Raji (cell line): Measurements from ENCODE around the gene ST3GAL3.

Experiments used
- POLR2A ChIP-seq: IDR thresholded peaks from 2 replicates; pipeline ENCODE4 v1.6.1; 2011; ENCODE audit warnings: low read depth, low read length, control low read depth; ENCODE audit not compliant: insufficient read depth

The ST3GAL3 gene

DNA sequence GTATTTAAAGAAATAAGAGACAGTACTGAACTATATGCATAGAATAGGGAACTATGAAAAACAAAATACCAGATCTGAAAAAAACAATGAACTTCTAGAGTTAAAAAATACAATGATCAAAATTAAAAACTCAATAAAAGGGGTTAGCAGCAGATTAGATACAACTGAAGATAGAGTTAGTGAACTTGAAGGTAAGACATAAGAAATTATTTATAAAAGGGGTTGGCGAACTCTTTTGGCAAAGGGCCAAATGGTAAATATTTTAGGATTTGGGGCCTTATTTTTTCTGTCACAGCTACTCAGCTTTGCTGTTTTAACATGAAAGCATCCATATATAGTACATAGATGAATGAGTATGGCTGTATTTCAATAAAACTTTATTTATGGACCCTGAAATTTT lies 111.4 kb downstream of the ST3GAL3 start:
- no peak for TF ChIP-seq POLR2A

DNA sequence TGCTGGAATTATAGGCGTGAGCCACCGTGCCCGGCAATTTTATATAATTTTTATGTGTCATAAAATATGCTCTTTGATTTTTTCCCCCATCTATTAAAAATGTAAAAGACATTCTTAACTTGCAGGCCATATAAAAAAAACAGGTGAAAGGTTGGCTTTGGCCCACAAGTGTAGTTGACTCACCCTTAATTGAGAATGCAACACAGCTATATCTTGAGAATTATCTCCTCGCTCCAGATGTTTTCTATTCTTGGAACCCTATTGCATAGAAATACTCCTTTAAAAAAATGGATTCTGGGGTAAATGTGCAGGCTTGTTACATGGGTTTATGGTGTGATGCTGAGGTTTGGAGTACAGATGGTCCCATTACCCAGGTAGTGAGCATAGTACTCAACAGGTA lies 112.0 kb downstream of the ST3GAL3 start:
- no peak for TF ChIP-seq POLR2A

DNA sequence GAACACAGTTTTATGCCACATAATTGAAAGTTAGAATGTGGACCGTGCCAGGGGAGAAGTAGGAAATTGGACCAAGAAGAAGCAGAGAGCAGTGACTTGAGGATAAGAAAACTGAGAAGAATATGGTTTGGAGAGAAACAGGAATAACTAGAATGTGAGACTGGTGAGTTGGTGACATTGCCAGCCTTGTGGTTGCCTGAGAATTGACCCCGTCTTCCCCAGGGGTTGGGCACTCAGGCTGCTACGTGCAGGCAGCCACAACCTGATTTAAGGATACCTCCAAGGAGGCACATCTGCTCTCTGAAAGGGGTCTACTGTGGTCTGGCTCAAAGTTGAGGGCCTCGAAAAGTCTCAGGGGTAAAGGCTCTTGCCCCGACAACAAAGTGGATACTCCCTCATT lies 114.1 kb downstream of the ST3GAL3 start:
- TF ChIP-seq POLR2A, result no peak

DNA sequence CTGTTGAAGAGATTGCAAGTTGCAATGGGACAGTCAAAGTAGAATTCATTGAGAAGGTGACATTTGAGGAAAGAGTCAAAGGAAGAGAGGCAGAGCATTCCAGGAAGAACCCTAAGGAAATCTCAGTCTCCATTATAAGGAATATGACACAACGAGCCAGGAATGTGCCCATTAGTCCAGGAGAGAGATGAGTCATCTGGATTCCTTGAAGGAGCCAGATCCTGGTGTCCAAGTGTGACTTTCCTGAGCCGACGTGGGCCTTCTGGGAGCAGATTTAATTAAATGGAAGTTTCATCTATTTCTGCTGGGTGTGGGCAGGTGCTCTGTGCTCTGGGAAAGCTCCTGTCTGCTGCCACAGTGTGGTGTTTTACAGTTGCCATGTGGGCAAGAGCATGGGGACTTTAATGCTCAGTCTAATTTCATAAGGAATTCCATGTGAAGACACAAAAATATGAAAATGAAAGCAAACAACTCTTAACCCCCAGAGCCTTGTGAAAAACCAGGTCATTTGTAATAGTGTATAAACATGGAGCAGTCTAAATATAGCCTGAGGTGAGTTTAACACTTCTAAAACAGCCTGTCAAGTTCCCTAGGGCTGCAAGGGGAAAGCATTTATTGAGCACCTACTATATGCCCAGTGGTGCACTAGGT lies 114.8 kb downstream of the ST3GAL3 start:
- no peak for TF ChIP-seq POLR2A

DNA sequence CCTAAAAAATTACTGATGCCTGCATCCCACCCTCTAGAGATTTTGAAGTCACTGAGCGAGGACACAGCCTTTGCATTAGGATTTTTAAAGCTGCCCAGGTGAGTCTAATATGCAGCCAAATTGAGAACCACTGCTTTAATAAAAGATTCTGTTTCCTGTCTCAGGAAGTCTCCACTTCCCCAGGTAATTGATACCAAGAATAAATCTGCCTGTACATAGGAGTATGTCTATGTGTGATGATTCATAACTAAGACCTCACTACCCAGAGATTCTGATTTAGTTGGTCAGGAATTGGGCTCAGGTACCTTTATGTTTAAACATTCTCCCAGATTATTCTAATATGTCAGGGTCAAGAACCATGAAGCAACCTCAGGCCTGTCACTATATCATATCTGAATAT lies 117.5 kb downstream of the ST3GAL3 start:
- no peak for TF ChIP-seq POLR2A

DNA sequence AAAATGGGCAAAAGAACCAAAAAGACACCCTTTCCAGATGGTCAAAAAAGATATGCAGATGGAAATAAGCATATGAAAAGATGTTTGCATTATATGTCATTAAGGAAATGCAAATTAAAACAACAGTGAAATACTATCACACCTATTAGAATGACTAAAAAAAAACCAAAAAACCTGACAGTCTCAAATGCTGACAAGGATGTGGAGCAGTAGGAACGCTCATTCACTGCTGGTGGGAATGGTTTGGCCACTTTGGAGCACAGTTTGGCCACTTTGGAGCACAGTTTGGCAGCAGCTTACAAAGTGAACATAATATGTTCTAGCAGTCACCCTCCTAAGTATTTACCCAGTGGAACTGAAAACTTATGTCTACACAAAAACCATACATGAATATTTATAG lies 121.2 kb downstream of the ST3GAL3 start:
- TF ChIP-seq POLR2A, result no peak

DNA sequence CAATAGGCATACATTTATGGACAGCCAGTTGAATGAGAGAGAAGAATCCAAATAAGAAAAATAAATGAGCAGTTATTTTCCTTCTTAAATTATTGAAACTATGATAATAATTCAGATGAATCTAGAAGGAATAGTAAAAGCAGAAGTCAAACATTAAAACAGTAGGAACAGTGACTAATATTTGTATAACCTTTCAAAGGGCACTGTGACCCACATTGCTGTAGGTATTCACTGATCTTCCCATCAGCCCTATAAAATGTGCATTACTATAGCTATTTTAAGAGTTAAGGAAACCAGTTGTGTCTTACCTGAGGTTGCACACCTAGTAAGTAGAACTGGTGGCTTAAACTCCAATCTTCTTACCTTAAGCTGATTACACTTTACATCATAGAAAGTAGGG lies 123.5 kb downstream of the ST3GAL3 start:
- TF ChIP-seq POLR2A, result no peak

DNA sequence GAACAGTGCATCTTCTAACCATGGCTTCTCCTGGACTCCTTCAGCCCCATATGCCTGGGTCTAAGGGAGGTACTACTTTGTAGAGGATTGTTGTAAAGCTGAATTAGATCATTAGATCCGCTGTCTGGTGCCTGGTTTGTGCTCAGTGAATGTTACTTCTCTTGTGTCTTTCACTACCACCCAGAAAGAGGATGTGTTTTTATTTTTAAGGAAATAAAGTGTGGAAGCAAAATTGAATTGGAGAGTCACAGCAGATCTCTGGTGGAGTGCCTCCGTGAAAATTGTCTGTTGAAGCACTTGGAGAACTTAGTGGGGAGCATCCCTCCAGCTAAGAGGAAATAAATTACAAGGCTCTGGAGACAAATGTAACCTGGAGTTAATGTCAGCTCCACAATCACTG lies 124.5 kb downstream of the ST3GAL3 start:
- TF ChIP-seq POLR2A, result no peak

DNA sequence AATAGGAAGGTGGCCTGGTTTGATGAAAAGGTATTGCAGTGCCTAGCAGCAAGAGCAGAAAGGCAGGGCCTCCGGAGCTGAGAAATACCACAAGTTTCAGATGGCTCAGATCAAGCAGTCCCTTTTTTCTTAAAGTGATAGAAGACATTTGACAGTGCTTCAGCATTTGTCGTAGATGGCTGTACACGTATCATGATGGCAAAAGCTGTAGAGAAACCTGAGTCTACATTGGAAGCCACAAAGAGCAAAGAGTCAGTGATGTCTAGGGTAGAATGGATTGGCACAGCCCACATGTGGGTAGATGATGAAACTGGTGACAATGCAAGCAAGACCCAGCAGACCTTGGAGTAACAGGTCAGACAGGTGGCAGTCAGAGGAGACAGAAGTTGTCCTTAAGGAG lies 124.9 kb downstream of the ST3GAL3 start:
- TF ChIP-seq POLR2A, result no peak

DNA sequence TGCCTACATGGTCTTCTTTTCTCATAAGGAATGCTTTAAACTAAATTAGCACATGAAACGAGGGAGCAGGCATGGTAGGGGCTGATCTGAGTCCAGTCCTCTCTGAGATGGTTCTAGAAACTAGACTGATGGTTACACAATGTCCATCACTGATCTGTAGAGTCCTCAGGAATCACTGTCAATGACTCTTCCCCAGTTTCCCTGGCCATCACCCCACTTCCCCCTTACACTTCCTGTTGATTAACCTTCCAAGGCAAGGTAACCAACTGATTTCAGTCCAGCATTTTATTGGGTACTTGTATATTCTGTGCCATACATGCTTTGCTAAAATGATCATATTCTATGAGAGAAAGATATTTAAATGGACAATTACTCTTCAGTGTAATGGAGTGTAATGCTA lies 125.7 kb downstream of the ST3GAL3 start:
- no peak for TF ChIP-seq POLR2A

DNA sequence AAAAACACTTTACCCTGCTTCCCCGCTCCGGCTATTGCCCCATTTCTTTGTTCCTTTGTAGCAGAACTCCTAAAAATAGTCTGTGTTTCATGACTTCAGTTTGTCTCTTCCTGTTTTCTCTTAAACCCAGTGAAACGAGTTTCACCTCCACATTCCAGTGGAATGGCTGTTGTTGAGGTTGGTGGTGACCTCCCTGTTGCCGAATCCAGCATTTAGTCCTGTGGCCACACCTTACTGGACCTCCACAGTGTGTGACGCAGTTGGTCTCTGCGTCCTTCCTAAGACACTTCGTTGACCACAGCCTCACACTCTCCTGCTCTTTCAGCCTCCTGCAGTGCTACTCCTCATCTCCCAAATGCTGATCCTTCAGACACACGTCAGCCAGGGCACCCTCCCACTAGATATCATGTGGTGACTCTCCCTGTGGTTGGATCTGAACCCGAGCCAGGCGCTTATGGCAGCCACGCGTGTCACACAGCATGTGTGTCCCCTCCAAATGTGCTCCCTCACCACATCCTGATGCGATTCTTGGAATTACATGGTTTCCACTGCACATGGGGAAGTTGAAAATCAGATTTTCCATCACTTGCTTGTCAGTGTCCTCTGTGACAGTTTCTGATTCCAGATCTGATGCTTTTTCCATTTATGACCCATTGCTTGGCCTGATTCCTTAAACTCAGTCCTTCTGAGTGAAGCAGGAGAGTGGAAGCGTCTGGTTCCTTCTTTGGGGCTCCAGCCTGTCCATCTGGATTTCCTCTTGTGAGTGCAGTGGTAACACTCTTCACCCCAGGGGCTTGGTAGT lies 127.1 kb downstream of the ST3GAL3 start:
- no peak for TF ChIP-seq POLR2A

DNA sequence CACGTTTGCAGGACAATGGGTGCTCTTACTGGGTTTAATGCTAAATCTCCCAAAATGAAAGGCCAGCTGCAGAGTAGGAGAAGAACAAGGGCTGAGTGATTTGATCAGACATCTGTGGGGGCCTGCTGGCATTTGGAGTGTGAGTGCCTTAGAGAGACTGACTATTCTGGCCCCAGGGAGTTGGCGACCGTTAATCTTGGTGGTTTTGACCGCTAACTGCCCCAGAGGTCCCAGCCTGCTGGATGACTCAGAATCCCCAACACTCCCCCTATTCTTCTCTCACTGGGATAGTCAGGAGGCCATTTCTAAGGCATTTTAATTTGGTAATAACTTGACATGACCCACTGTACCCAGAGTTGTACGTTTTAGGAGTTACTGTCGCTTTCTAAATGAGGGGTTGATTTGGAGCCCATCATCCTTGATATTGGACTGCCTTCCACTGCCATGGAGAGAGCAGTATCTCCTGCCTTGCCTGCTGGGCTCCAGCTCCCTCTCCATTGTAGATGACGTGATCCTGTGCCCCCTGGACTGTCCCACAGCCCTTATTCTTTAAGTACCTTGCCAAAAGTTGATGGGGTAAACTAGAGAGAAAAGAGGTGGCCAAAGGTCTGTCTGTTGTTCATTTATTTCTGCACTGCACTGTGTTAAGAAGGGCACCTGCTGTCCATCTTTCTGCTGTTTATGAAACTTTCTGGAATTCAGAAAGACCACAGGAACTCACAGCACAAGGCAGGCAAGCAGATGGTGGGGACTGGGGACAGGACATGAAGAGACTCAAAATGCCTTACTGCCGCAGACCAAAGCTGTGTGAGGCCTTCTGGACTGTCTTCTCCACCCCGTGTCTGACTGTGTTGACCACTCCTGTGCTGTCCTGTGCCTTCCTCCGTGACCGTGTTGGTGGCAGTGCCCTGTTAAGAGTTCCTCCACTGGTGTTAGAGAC lies 128.0 kb downstream of the ST3GAL3 start:
- TF ChIP-seq POLR2A, result peak; percentile 47

DNA sequence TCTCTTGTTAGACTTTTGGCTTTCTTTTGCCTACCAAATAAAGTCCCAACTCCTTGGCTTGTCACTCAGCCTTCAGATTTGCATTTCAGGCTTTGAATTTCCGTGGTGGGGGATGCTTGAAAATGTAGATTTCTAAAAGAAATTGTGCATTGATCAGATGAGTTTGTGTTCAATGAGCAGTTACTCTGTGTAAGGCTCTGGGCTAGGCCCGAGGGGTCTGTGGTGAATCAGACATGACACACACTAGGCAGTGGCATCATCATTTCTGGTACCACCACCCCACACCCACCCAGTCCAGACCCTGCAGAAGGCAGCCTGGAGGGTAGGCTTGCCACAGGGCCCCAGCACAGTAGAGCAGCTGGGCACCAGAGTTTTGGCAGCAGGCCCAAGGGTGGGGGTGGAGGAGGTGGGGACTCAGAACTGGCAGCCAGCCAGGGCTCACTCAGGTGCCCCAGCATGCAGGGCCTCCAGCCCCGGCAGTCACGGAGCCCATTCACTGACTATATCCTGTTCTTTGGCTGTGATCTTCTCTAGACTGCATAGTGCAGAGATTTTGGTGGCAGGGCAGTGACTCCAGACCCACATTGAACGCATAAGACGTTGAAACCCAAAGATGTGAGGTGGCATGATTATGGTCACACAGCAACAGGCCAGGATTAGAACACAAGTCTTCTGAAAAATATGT lies 129.1 kb downstream of the ST3GAL3 start:
- peak; percentile 67 for TF ChIP-seq POLR2A

DNA sequence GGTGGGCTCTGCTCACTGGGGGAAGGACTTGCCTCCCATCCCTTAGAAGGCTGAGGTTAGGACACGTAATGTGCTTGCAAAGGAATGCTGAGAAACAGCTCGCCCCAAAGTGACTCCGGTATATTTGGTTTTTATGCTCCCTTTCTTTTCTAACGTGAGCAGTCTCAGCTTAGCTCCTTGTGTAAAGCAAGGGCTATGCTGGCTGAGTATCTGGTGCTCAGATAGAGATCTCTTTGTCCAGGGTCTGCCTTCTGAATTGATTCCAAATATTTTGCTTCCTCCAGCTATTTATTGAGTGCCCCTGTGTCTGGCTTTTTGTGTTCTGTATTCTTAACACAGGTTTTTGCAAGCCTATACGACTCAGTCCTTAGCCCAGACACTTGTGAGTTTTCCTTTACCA lies 131.7 kb downstream of the ST3GAL3 start:
- TF ChIP-seq POLR2A, result no peak
